Measurements from ENCODE around the gene LETMD1.
"Not testable (repeated sequence)": the region's sequence is repeated elsewhere in the genome, so short reads cannot be mapped to it uniquely, and the experiment has no call there.

The LETMD1 gene

GRCh38 chr12:51047655-51048540 is at the start of gene LETMD1:
LETMD1 (plus strand) TSS chr12:51048327; CDS start chr12:51048357, 30 bp downstream.
- DNase-seq: peak; percentile 100

GRCh38 chr12:50999093-50999492 is 49.0 kb upstream of the LETMD1 start:
- DNase-seq: no peak

DNA sequence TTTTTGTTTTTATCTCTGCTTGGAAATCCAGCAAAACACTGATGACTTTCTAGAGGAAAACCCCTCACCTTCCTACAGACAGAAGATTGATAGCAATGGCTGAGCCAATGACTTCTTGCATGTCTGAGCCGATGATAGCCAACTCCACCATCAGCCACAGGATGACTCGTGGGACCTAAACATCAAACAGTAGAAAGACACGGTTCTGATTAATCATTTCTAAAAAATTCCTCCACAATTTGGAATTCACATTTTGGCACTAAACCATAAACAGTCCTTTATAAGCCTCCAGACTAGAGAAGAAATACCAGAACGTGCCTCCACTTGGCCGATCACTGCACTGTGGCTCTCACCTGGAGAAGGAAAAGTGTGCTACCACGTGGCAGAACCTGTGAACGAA is 47.9 kb upstream of the LETMD1 start:
- DNase-seq: peak; percentile 75

DNA sequence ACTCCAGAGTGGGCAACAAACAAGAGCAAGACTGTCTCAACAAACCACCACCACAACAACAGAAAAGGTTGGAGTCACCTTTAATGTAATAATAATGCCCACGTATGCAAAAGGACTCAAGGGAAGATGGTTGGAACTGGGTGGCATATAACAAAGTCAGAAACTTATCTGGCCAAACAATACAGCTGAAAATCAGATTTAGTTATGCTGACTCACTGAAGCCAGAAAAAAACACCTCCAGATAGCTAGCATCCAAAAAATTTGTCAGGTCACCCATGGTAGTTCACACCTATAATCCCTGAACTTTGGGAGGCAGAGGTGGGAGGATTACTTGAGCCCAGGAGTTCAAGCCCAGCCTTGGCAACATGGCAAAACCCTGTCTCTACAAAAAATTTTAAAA is 46.3 kb upstream of the LETMD1 start:
- no peak for DNase-seq

- no peak for DNase-seq
These were observed 43.6 kb upstream of the LETMD1 start for GRCh38 chr12:51004504-51004903.

DNA sequence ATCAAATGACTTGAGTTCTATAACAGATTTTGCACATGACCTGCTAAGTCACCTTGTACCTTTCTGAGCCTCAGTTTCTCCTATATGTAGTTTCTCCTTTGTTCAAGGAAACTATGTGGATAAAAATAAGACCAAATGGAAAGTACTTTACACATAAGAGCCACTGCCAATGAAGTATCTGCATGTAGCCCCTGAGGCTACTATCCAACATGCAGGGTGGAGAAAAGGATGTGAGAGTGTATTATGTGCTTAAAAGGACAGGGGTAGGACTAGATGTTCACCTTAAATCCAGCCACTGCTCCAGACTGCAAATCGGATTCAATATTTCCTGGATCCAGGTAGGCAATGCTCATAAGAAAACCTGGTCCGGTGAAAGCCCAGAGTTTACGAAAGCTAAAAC is 43.1 kb upstream of the LETMD1 start:
- no peak for DNase-seq

DNA sequence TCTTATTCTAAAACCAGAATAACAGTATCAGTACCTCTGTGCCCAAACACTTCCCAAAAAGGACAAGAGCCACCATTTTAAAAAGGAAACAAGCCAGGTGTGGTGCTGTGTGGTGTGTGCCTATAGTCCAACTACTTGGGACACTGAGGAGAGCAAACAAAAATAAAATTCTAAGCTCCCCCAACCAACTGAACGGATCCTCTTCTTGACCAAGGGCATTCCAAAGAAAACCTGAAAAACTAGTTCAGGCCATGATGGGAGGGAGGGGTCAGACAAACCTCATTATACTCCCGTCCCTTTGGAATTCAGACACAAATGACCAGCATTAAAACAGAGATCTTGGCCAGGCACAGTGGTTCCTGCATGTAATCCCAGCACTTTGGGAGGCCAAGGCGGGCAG is 42.5 kb upstream of the LETMD1 start:
- no peak for DNase-seq

DNA sequence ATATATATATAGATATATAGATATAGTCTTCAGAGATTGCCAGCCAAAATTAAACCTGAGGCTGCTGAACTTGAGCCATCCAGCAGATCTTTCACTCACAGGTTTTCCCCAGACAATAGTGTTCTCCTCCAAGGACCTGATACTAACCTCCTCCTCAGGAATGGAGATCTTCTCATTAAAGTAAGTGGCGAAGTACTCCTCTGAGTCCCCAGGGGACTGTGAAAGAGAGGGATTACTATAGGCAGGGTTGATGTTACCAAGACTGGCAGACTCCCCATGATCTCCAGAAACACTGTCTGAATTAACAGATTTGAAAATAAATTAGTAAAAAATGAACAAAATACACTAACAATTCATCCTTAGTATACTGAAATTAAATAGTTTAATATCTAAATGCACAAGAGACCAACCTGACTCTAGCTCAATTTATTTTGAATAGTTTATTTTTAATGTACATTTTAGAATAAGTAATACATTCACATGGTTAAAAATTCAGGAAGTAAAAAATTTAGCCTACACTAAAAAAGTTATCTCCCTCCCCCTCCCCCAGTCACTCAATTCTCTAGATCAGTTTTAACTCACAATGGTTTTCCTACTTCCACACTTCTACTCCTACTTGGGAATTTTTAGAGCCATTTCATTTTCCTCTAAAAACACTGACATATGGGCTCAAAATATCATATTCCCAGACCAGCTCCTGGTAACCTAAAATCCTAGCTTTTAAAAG is 39.6 kb upstream of the LETMD1 start:
- no peak for DNase-seq

DNA sequence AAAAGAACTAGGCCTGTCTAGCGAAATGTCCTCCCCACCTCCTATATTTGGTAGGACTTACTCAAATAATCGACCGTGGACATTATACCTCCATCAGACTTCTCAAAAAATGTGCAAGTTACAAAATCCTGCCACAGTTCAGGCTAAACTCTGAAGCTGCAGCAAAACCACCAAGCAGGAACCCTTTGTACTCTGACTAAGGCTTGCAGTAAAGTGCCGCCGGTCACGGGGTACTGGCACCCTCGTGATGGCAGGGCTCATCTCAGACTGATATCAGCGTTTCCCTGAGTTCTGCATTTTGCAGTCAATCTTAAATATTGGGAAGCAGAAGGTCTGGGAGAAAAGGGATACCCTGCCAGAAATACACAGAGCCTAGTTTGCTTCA is 39.1 kb upstream of the LETMD1 start:
- no peak for DNase-seq

DNA sequence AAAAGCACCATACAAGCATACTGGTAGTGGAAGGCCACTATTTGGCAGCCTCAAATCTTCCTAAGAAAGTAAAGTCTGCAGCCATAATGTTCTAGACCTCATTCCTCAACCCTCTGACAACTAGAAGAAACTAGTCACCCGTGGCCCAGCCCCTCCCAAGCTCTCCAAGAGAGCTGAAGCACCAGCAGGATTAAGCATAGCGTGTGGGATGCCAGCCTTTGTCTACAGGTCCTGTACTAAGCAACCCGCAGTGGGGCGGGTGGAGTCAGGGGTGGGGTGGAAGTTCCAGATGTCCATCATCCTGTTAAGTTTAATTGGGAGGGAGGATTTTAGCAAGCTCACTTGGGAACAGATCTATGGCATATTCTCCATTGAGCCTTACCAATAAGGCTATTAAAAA is 36.2 kb upstream of the LETMD1 start:
- no peak for DNase-seq

DNA sequence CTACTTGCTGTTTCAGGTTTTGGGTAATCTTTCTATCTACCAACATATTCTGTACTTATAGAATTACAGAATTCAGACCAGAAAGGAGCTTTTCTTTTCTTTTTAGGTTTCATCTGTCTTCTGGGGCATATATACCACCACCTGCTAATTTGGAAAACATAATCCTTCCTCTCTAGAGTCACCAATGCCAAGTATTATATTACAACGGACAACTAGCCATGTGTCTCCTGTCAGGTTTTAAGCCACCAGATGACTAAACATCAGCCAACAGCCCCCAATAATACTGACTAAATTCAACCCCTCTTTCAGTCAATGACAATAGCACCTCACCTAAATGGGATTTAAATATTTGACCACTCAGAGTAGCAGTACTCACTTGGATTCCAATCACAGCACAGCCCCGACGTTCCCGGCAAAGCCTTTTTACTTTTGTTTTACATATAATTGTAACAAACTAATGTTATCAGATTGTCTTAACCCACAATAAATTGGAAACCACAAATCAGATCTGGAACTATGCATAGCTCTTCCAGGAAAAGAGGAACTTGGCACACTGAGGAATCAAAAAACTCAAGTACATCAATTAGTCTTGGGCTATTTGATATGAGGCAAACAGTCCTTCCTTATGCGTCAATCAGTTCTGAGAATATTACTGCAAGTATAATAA is 35.4 kb upstream of the LETMD1 start:
- DNase-seq: no peak

- DNase-seq: no peak
These were observed 34.7 kb upstream of the LETMD1 start for GRCh38 chr12:51013441-51013840.

GRCh38 chr12:51014467-51014866 is 33.7 kb upstream of the LETMD1 start:
- DNase-seq: not testable (repeated sequence)

GRCh38 chr12:51017452-51017851 is 30.7 kb upstream of the LETMD1 start:
- no peak for DNase-seq

GRCh38 chr12:51018956-51019355 is 29.2 kb upstream of the LETMD1 start:
- no peak for DNase-seq

DNA sequence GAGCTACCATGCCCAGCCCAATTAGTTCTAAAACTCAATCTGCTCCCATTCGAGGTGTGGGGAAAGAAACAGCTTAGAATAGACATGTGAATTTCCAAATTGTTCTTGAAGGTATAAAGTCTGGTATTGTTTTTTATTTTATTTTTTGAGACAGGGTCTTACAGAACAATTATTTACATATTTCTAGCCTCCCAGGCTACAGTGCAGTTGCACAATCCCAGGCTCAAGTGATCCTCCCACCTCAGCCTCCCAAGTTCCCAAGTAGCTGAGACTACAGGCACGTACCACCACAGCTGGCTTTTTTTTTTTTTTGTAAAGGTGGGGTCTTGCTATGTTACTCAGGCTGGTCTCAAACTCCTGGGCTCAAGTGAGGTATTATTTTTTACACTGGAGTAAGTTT is 28.2 kb upstream of the LETMD1 start:
- no peak for DNase-seq

DNA sequence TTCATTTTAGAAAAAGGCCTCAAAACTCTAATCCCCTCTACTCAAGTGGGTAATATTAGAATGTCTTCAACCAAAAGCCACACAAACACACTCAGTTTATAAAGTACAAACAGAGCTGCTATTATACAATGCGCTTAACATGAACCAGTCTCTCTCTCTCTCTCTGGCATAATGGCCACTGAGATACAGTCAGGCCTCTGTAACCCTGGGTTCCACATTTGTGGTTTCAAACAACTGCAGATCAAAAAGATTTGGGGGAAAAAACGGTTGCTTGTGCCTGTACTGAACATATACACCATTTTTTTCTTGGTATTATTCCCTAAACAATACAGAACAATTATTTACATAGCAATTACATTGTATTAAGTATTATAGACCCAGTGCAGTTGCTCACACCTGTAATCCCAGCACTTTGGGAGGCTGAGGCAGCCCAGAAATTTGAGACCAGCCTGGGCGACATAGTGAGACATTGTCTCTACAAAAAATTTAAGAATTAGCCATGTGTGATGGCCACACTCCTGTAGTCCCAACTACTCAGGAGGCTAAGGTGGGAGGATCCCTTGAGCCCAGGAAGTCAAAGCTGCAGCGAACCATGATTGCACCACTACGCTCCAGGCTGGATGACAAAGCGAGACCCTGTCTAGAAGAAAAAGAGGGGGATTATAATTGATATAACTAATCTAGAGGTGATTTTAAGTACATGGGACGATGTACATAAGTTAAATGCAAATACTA is 27.5 kb upstream of the LETMD1 start:
- no peak for DNase-seq

DNA sequence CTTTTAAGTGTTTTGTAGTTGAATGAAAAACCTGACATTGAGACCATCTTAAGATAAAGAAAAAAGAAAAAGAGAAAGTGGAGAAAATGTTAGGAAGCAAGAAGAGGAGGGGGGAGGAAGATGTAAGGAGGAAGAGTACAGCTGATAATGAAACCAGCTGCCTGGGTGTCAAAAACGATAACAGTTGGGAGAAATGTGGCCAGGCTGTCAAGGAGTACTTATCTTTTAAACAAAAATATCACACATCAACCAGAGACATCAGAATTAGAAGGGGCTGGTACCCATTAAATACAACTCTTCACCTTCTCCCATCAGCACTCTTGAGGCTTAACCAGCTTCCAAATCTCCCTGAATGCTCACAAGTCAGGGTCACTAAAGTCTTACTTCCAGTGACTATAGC is 26.4 kb upstream of the LETMD1 start:
- DNase-seq: no peak

GRCh38 chr12:51023625-51024382 is 24.3 kb upstream of the LETMD1 start:
- DNase-seq: no peak

- DNase-seq: no peak
These were observed 22.7 kb upstream of the LETMD1 start for GRCh38 chr12:51025338-51025835.

DNA sequence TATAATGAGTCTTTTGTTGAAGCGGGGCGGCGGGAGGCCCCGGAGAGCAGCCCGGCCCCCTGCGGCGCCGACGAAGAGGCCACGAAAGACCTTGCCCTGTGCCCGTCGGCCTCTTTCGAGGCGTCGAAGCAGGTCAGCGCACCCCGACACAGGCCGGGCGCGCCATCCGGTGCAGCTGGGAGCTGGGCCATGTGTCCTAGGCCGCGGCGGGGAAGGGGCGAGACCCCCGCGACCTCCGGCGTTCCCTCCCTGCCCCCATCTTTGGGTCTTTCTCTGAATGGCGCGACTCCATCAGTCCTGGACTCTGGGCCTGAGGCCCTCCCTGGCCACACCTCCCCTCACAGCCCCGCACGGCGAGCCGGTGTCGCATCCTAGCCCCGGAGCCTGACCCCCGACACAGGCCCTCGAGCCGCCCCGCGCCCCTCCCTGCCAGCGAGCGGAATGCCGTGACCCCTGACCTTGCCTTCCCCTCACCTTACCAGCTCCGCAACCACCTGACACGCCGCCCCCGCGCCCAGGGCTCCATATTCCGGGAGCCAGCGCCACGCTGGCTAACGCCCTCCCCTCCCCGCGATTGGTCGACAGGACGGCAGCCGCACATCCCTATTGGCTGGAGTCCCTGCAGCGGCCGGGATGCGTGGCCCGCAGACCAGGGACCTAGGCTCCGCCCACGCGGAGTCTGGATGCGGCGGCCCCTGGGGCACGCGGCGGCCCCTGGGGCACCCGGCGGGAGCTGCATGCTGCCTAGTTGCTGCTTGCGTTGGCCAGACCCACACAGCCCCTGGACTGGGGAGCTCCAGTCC is 22.1 kb upstream of the LETMD1 start, which contains the start of gene SLC11A2:
SLC11A2 (minus strand) TSS at position 549 of the 803 bp plus-strand sequence. CDS start 15,656 bp downstream, outside the sequence.
- DNase-seq: peak; percentile 96

Data from NCI-H226 (cell line).